GM21390 (cell line): Measurements from ENCODE around the gene ZNF268.
"Not testable (repeated sequence)": the region's sequence is repeated elsewhere in the genome, so short reads cannot be mapped to it uniquely, and the experiment has no call there.

Experiments
- ATAC-seq: cut with Tn5 transposase; IDR thresholded peaks from one replicate; pipeline ENCODE4 v1.9.1; 2021; ENCODE audit not compliant: unreplicated experiment

The ZNF268 gene

DNA sequence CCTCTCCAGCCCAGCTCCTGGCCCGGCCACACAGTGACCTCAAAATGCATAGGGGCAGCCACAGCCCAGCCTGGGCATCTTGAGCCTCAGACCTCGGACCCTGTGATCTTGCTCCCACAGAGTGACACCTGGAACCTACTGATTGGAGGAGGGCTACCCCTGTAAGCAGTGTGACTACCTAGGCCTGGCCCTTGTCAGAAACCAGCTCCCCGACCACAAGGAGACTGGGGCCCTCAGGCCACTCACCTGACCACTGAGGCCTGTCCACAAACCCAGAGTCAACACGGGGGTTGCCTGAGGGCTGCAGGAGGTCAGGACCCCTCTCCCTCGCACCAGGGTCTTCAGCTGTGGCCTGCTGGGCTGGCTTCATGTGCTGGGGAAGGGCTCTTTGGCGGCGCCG, 45.4 kb downstream of the ZNF268 start:
- no peak for ATAC-seq

DNA sequence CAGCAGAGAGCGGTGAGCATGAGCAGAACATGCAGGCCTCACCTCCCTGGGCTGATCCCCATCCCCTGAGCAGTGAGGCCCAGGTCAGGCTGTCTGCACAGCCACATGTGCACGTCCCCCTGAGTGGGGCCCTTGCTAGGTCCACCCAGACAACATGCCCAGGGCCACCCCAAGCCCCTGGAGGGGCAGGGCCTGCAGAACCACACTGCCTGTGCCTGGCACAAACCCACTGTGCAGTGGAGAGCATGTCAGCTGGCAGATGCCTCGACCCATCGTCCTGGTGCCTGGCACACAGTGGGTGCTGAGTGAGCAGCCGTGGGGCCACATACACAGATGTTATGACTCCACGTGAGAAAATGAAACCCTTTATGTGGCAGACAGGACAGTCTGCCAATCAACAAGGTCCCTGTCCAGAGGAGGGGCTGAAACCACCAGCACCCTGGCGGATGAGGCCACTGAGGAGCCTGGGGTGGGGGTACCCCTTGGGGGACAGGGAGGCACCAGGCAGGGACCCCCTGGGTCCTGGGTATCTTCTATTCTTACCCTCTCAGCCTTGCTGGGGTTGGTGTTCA, 46.1 kb downstream of the ZNF268 start:
- ATAC-seq, result no peak

- no peak for ATAC-seq
These were observed 49.7 kb downstream of the ZNF268 start for GRCh38 chr12:133231001-133231400.

- no peak for ATAC-seq
These were observed 51.7 kb downstream of the ZNF268 start for GRCh38 chr12:133233006-133233405.

DNA sequence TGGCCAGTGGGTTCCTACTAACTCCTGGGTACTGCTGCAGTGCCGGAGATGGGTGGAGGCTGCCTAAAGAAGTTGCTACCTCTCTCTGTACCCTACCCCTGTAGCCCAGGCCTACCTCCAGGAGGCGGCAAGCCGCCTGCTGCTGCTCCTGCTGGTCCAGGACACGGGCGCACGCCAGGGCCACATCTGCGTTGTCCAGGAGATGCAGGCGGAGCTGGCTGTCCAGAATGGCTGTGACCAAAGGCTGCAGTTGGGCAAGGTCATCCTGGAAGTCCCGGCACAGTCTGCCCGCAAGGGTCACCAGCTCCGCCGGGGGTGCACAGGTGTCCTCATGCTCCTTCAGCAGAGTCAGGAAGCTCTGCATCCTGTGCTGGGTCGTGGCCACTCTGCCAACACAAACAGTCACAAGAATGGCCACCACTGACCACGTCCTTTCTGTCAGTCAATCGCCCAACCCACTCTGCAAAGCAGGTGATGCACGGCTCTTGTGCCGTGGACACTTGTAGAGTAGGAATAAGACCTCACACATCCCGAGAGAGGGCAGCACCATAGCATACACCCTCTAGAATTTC, 52.8 kb downstream of the ZNF268 start:
- ATAC-seq, result no peak

DNA sequence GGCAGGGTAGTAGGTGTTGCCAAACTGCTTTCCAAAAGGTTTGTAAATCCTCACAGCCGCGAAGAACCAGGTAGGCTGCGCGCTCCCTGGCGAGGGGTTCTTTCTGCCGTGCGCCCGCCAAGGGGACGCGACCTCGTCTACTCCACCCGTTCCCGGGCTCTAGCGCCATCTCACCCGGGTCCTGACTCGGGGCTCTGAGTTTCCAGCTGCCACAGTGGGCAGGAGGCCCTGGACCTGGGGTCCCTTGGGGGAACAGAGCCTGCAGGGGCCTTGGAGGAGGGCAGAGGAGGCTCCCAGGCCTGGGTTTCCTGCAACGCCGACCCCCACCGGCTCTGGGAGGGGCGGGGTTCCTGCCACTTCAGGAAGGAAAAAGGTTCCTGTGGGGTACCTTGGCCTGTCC, 53.7 kb downstream of the ZNF268 start:
- ATAC-seq, result no peak

GRCh38 chr12:133235401-133236112, 54.3 kb downstream of the ZNF268 start, which contains the start of gene ANHX:
Gene ANHX, minus strand, starts transcription at chr12:133235877. Its CDS starts 1,521 bp downstream, at chr12:133234356.
- ATAC-seq, result no peak

DNA sequence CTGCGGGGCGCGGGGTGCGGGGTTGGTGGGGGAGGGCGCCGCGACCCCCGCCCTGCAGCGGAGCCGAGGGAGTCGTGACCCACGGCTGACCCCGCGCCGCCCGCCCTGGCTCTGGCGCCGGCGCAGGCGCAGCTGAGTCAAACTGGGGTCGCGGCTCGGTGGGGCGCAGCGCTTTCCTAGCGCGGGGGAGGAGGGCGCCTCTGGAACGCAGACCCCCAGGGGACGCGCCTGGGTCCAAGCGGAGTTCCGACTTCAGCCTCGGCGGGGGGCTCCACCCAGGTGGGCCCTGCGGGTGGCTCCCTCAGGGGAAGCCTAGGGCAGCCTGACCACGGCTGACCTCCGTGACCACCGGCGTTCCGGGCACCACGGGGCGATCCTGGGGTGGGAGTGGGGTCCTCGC, 54.8 kb downstream of the ZNF268 start:
- ATAC-seq, result no peak

GRCh38 chr12:133236556-133236955, 55.3 kb downstream of the ZNF268 start:
- ATAC-seq, result no peak

DNA sequence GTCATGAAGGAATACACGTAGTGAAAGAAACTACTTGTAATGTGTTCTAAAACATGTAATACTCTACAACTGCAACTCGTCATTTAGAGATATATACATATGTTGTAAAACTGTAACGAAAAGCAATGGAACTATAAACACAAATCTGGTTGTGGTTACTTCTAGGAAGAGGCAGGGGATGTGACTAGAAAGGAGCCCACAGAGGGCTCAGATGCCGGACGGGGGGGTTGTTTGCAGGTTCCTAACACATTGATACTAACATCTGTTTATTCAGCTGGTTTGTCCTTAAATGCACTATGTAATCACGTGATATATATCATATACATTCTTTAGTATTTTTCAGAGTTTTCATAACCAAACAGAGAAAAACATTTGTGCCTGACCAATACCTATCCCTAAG, 70.4 kb downstream of the ZNF268 start:
- no peak for ATAC-seq

DNA sequence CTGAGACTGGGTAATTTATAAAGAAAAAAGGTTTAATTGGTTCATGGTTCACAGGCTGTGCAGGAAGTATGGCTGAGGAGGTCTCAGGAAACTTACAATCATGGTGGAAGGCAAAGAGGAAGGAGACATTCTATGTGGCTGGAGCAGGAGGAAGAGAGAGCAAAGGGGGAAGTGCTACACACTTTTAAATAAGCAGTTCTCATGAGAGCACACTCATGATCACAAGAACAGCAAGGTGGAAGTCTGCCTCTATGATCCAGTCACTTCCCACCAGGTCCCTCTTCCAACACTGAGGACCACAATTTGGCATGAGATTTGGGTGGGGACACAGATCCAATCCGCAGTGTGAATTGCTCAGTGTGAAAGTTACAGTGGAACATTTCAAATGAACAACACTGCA, 74.5 kb downstream of the ZNF268 start:
- not testable (repeated sequence) for ATAC-seq

DNA sequence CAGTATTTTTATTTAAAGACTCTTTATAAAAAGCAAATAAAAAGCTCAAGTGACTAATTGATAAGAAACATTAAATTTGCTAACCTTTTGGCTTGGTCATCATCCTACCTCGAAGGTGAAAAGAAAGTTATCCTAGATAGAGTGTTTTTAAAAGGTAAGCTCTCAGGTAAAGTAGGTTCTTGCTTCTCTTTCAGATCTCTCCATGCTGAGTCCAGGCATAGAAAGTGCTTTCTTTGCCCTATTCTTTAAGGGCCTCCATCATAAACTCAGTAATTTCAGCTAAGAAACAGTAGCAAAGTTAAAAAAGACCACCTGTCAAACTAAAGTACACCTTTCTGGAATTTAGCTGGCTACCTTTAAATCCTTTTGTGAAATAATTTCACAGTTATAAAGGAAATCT, 75.0 kb downstream of the ZNF268 start:
- ATAC-seq, result no peak

GRCh38 chr12:133264173-133264572, 82.9 kb downstream of the ZNF268 start:
- ATAC-seq, result no peak
